ENCODE measurements around the gene TCOF1.

The TCOF1 gene

DNA sequence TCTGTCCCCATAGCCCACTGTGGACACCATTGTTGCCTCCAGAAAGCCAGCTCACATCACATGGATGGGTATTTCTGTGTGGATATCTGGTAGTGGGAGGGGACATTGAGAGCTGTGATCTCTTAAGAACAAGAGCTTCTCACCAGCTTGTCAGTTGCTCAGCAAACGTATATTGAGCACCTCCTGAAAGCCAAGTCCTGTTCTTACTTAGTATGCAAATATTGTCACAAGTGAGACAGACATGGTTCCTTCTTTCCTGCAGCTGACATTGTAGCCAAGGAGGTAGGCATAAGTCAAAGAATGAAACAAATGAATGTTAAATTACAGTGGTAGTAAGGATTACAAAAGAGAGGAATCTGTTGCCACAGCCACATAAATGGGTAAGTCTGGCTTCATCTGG lies 3.8 kb downstream of the TCOF1 start:
- peaks cover 0 to 18% (median 17%) of the 10 kb centered on the region in 5 donors for H3K4me1 ChIP-seq (ENCODE audit: control insufficient read depth in 5 of 5, insufficient read depth in 5 of 5, low read length in 5 of 5)
- no peak overlapping the region for H3K9ac ChIP-seq (ENCODE audit: low read length in 5 of 5)
- H3K27me3 ChIP-seq (ENCODE audit: control insufficient read depth in 5 of 5, insufficient read depth in 4 of 5, low read length in 5 of 5) = no peaks in the 10 kb centered on the region
- peaks cover 16 to 59% (median 45%) of the 10 kb centered on the region in 5 donors for H3K36me3 ChIP-seq (ENCODE audit: control insufficient read depth in 5 of 5, insufficient read depth in 5 of 5, low read length in 5 of 5)
- H3K9me3 ChIP-seq (ENCODE audit: control insufficient read depth in 5 of 5, low read length in 5 of 5) = no peaks in the 10 kb centered on the region
- no peak overlapping the region for H3K4me3 ChIP-seq (ENCODE audit: low read depth in 1 of 5, low read length in 5 of 5)
- H3K27ac ChIP-seq (ENCODE audit: low read depth, low read length) = no peak overlapping the region

DNA sequence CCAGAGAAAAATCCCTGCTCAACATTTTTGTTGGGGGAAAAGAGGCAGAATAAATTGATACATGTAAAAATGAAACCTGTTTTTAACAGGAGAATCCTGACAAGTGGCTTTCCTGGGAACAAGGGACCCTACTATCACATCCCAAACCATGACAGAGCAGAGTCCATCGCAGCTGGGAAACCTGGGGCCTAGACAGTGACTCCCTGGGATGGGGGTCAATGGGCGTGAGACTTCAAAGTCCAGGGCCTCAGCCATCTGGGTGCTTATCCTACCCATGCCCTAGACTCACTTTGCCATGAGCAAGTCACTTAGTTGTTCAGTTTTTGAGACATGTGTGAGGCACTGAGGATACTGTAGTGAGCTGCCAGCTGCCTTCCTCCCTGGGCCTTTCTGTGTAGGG lies 5.7 kb downstream of the TCOF1 start:
- H3K9me3 ChIP-seq (ENCODE audit: control insufficient read depth in 5 of 5, low read length in 5 of 5) = no peaks in the 10 kb centered on the region
- H3K4me1 ChIP-seq (ENCODE audit: control insufficient read depth in 5 of 5, insufficient read depth in 5 of 5, low read length in 5 of 5) = peaks cover 0 to 8% (median 6%) of the 10 kb centered on the region in 5 donors
- H3K9ac ChIP-seq (ENCODE audit: low read length in 5 of 5) = no peak overlapping the region
- H3K27me3 ChIP-seq (ENCODE audit: control insufficient read depth in 5 of 5, insufficient read depth in 4 of 5, low read length in 5 of 5) = no peaks in the 10 kb centered on the region
- peaks cover 19 to 75% (median 58%) of the 10 kb centered on the region in 5 donors for H3K36me3 ChIP-seq (ENCODE audit: control insufficient read depth in 5 of 5, insufficient read depth in 5 of 5, low read length in 5 of 5)
- H3K4me3 ChIP-seq (ENCODE audit: low read depth in 1 of 5, low read length in 5 of 5) = no peak overlapping the region
- no peak overlapping the region for H3K27ac ChIP-seq (ENCODE audit: low read depth, low read length)

DNA sequence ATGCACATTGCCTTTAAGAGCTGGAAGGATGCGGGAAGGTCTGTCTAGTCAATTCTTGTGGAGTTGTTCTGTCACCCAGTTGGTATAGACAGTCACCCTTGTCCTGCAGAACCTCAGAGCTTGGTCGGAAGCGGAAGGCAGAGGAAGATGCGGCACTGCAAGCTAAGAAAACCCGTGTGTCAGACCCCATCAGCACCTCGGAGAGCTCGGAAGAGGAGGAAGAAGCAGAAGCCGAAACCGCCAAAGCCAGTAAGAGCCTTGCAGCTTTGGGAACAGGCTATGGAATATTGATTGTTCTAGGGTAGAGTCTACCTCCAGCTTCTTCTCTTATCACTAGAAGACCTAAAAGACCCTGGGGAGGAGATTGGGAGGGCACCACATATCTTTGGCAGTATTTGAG lies 6.5 kb downstream of the TCOF1 start:
- Histone ChIP-seq H3K9me3 (ENCODE audit: control insufficient read depth in 5 of 5, low read length in 5 of 5) (no peaks in the 10 kb centered on the region), H3K27me3 (ENCODE audit: control insufficient read depth in 5 of 5, insufficient read depth in 4 of 5, low read length in 5 of 5) (no peaks in the 10 kb centered on the region), H3K9ac (ENCODE audit: low read length in 5 of 5) (no peak overlapping the region), H3K27ac (ENCODE audit: low read depth, low read length) (no peak overlapping the region), H3K4me1 (ENCODE audit: control insufficient read depth in 5 of 5, insufficient read depth in 5 of 5, low read length in 5 of 5) (no peaks in the 10 kb centered on the region), H3K4me3 (ENCODE audit: low read depth in 1 of 5, low read length in 5 of 5) (no peak overlapping the region), H3K36me3 (ENCODE audit: control insufficient read depth in 5 of 5, insufficient read depth in 5 of 5, low read length in 5 of 5) (peaks cover 22 to 84% (median 66%) of the 10 kb centered on the region in 5 donors)

- Histone ChIP-seq H3K9me3 (ENCODE audit: control insufficient read depth in 5 of 5, low read length in 5 of 5) (no peaks in the 10 kb centered on the region), H3K27ac (ENCODE audit: low read depth, low read length) (no peak overlapping the region), H3K36me3 (ENCODE audit: control insufficient read depth in 5 of 5, insufficient read depth in 5 of 5, low read length in 5 of 5) (peaks cover 14 to 95% (median 87%) of the 10 kb centered on the region in 5 donors), H3K4me3 (ENCODE audit: low read depth in 1 of 5, low read length in 5 of 5) (no peak overlapping the region), H3K27me3 (ENCODE audit: control insufficient read depth in 5 of 5, insufficient read depth in 4 of 5, low read length in 5 of 5) (no peaks in the 10 kb centered on the region), H3K9ac (ENCODE audit: low read length in 5 of 5) (no peak overlapping the region), H3K4me1 (ENCODE audit: control insufficient read depth in 5 of 5, insufficient read depth in 5 of 5, low read length in 5 of 5) (no peaks in the 10 kb centered on the region)
Observed at GRCh38 chr5:150368526-150368925, 11.0 kb downstream of the TCOF1 start.

DNA sequence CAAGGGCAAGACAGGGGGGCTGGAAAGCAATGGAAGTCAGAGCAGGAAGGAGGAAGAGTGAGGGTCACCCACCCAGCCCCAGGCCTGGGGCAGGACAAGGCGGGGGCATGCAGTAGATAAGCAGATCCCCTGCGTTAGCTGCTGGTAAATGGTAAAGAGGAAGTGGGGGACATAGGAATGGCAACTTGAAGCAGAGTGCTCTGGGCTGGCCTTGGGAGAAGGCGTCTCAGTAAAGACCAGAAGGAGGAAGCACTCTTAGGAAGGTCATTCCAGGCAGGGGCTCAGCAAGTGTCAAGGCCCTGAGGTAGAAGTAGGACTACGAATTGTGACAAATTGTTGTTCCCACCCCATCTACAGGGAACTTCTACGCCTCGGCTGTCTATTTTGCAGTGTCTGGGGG lies 15.1 kb downstream of the TCOF1 start:
- no peaks in the 10 kb centered on the region for H3K4me1 ChIP-seq (ENCODE audit: control insufficient read depth in 5 of 5, insufficient read depth in 5 of 5, low read length in 5 of 5)
- H3K9ac ChIP-seq (ENCODE audit: low read length in 5 of 5) = no peak overlapping the region
- no peaks in the 10 kb centered on the region for H3K27me3 ChIP-seq (ENCODE audit: control insufficient read depth in 5 of 5, insufficient read depth in 4 of 5, low read length in 5 of 5)
- H3K4me3 ChIP-seq (ENCODE audit: low read depth in 1 of 5, low read length in 5 of 5) = no peak overlapping the region
- no peak overlapping the region for H3K27ac ChIP-seq (ENCODE audit: low read depth, low read length)
- peaks cover 6 to 100% (median 98%) of the 10 kb centered on the region in 5 donors for H3K36me3 ChIP-seq (ENCODE audit: control insufficient read depth in 5 of 5, insufficient read depth in 5 of 5, low read length in 5 of 5)
- H3K9me3 ChIP-seq (ENCODE audit: control insufficient read depth in 5 of 5, low read length in 5 of 5) = no peaks in the 10 kb centered on the region

- no peak overlapping the region for H3K4me3 ChIP-seq (ENCODE audit: low read depth in 1 of 5, low read length in 5 of 5)
- H3K4me1 ChIP-seq (ENCODE audit: control insufficient read depth in 5 of 5, insufficient read depth in 5 of 5, low read length in 5 of 5) = no peaks in the 10 kb centered on the region
- peaks cover 6 to 100% (median 98%) of the 10 kb centered on the region in 5 donors for H3K36me3 ChIP-seq (ENCODE audit: control insufficient read depth in 5 of 5, insufficient read depth in 5 of 5, low read length in 5 of 5)
- no peak overlapping the region for H3K9ac ChIP-seq (ENCODE audit: low read length in 5 of 5)
- no peak overlapping the region for H3K27ac ChIP-seq (ENCODE audit: low read depth, low read length)
- H3K9me3 ChIP-seq (ENCODE audit: control insufficient read depth in 5 of 5, low read length in 5 of 5) = no peaks in the 10 kb centered on the region
- no peaks in the 10 kb centered on the region for H3K27me3 ChIP-seq (ENCODE audit: control insufficient read depth in 5 of 5, insufficient read depth in 4 of 5, low read length in 5 of 5)
Observed at GRCh38 chr5:150374651-150375050, 17.2 kb downstream of the TCOF1 start.

GRCh38 chr5:150376799-150377771 lies 19.6 kb downstream of the TCOF1 start:
- Histone ChIP-seq H3K4me1 (ENCODE audit: control insufficient read depth in 5 of 5, insufficient read depth in 5 of 5, low read length in 5 of 5) (no peaks in the 10 kb centered on the region), H3K27me3 (ENCODE audit: control insufficient read depth in 5 of 5, insufficient read depth in 4 of 5, low read length in 5 of 5) (no peaks in the 10 kb centered on the region), H3K27ac (ENCODE audit: low read depth, low read length) (no peak overlapping the region), H3K36me3 (ENCODE audit: control insufficient read depth in 5 of 5, insufficient read depth in 5 of 5, low read length in 5 of 5) (peaks cover 8 to 99% (median 98%) of the 10 kb centered on the region in 5 donors), H3K9me3 (ENCODE audit: control insufficient read depth in 5 of 5, low read length in 5 of 5) (no peaks in the 10 kb centered on the region), H3K4me3 (ENCODE audit: low read depth in 1 of 5, low read length in 5 of 5) (no peak overlapping the region), H3K9ac (ENCODE audit: low read length in 5 of 5) (no peak overlapping the region)

DNA sequence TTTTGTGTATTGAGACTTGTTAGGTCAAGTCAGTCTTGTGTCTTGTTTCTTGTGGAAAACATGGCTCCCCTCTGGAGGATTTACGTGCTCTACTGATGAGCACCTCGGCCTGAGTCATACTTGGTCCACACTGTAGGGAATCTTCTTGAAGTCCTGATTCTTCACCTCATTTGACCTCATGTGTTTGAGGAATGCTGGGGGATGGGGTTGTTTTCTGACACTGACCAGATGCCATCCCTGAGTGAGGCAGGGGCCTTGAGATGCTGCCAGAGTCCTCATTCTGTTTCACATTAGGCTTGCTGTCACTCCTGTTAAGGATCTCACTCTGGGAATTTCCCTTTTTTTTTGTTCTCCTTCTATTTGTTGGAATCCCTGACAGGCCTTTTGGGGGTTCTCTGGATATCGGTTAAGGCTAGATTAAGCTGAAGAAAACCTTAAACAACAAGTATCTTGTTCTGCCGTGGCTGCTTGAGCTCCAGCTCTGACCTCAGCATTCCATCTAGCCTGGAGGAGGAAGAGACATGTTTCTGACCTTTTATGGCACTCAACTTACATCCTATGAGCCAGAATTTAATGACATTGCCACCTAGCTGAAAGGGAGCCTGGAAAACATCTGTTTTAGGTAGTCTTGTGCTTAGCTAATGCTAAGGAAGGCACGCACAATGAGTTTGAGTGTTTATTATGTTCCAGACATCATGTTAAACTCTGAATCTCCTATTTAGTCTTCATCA lies 20.6 kb downstream of the TCOF1 start:
- Histone ChIP-seq H3K27ac (ENCODE audit: low read depth, low read length) (no peak overlapping the region), H3K4me3 (ENCODE audit: low read depth in 1 of 5, low read length in 5 of 5) (no peak overlapping the region), H3K4me1 (ENCODE audit: control insufficient read depth in 5 of 5, insufficient read depth in 5 of 5, low read length in 5 of 5) (no peaks in the 10 kb centered on the region), H3K9me3 (ENCODE audit: control insufficient read depth in 5 of 5, low read length in 5 of 5) (no peaks in the 10 kb centered on the region), H3K27me3 (ENCODE audit: control insufficient read depth in 5 of 5, insufficient read depth in 4 of 5, low read length in 5 of 5) (no peaks in the 10 kb centered on the region), H3K9ac (ENCODE audit: low read length in 5 of 5) (no peak overlapping the region), H3K36me3 (ENCODE audit: control insufficient read depth in 5 of 5, insufficient read depth in 5 of 5, low read length in 5 of 5) (peaks cover 8 to 99% (median 98%) of the 10 kb centered on the region in 5 donors)

- Histone ChIP-seq H3K4me1 (ENCODE audit: control insufficient read depth in 5 of 5, insufficient read depth in 5 of 5, low read length in 5 of 5) (no peaks in the 10 kb centered on the region), H3K4me3 (ENCODE audit: low read depth in 1 of 5, low read length in 5 of 5) (no peak overlapping the region), H3K9ac (ENCODE audit: low read length in 5 of 5) (no peak overlapping the region), H3K27ac (ENCODE audit: low read depth, low read length) (no peak overlapping the region), H3K9me3 (ENCODE audit: control insufficient read depth in 5 of 5, low read length in 5 of 5) (no peaks in the 10 kb centered on the region), H3K27me3 (ENCODE audit: control insufficient read depth in 5 of 5, insufficient read depth in 4 of 5, low read length in 5 of 5) (no peaks in the 10 kb centered on the region), H3K36me3 (ENCODE audit: control insufficient read depth in 5 of 5, insufficient read depth in 5 of 5, low read length in 5 of 5) (peaks cover 2 to 98% (median 93%) of the 10 kb centered on the region in 5 donors)
Observed at GRCh38 chr5:150384701-150385100, 27.2 kb downstream of the TCOF1 start.
